WTC11 (cell line): ENCODE measurements around the gene MYO1A. TPM values are rescaled to one million over a fixed set of nuclear protein-coding genes. Genes with fewer than 3 reads are reported as not detected.

Experiments used
- ATAC-seq: fragments of 200-7000 bp; cut with Tn5 transposase; 2 replicates; pipeline ENCODE4 v1.10.0; 2021; ENCODE audit warnings: mild to moderate bottlenecking, moderate library complexity
- CTCF ChIA-PET: fragments of 300-600 bp; sonication (Branson Sonifier 250); formaldehyde crosslinking; loops from one replicate; lab custom pipeline; 2021; ENCODE audit warnings: antibody characterized with exemption; lab: Charles Lee
- POLR2A ChIA-PET: fragments of 350-600 bp; sonication (Branson Sonifier 250); formaldehyde crosslinking; loops from one replicate; lab custom pipeline; 2021; ENCODE audit warnings: antibody characterized with exemption; lab: Charles Lee
- DNase-seq: peaks from one replicate; pipeline ENCODE4 v3.0.0; 2021; ENCODE audit warnings: low spot score
- H3K27ac Mint-ChIP-seq: 2 replicates; pipeline ENCODE4 v1.8.0; 2021; ENCODE audit warnings: mixed read lengths
- H3K27me3 Mint-ChIP-seq: 2 replicates; pipeline ENCODE4 v1.8.0; 2021; ENCODE audit warnings: low read depth, mild to moderate bottlenecking, moderate library complexity, mixed read lengths
- H3K36me3 Mint-ChIP-seq: 2 replicates; pipeline ENCODE4 v1.8.0; 2021; ENCODE audit warnings: mixed read lengths
- H3K4me1 Mint-ChIP-seq: 2 replicates; pipeline ENCODE4 v1.8.0; 2022; ENCODE audit warnings: mixed read lengths
- H3K4me3 Mint-ChIP-seq: 2 replicates; pipeline ENCODE4 v1.8.0; 2021; ENCODE audit warnings: mild to moderate bottlenecking, moderate library complexity, mixed read lengths
- H3K9me3 Mint-ChIP-seq: 2 replicates; pipeline ENCODE4 v1.8.0; 2021; ENCODE audit warnings: mixed read lengths
- FOXK1 ChIP-seq: sonication (generic); formaldehyde crosslinking; IDR thresholded peaks from 2 replicates; pipeline ENCODE4 v1.8.0; 2022; ENCODE audit warnings: mild to moderate bottlenecking, moderate library complexity, missing genetic modification reagents
- GRHL2 ChIP-seq: fragments of 250-450 bp; sonication (Bioruptor Pico); IDR thresholded peaks from 2 replicates; pipeline ENCODE4 v1.8.0; 2022; ENCODE audit warnings: mild to moderate bottlenecking, moderate library complexity; ENCODE audit not compliant: insufficient replicate concordance, severe bottlenecking
- GTF2I ChIP-seq: fragments of 250-450 bp; sonication (Bioruptor Pico); conservative IDR thresholded peaks from 2 replicates; pipeline ENCODE4 v1.4.0; 2021; ENCODE audit warnings: mild to moderate bottlenecking
- NR1H2 ChIP-seq: sonication (generic); formaldehyde crosslinking; IDR thresholded peaks from 2 replicates; pipeline ENCODE4 v1.9.0; 2021; ENCODE audit warnings: mild to moderate bottlenecking, moderate library complexity, missing genetic modification reagents
- NR2C2 ChIP-seq: sonication (generic); formaldehyde crosslinking; IDR thresholded peaks from 2 replicates; pipeline ENCODE4 v1.8.0; 2022; ENCODE audit warnings: mild to moderate bottlenecking, missing genetic modification reagents
- OVOL2 ChIP-seq: fragments of 250-450 bp; sonication (Bioruptor Pico); IDR thresholded peaks from 2 replicates; pipeline ENCODE4 v1.9.0; 2021; ENCODE audit warnings: mild to moderate bottlenecking, borderline replicate concordance
- PRRX2 ChIP-seq: fragments of 250-450 bp; sonication (Bioruptor Pico); IDR thresholded peaks from 2 replicates; pipeline ENCODE4 v1.8.0; 2021; ENCODE audit warnings: mild to moderate bottlenecking
- total RNA-seq: library from RNA; stranded (reverse); gene quantifications from 3 replicates; pipeline ENCODE4 v1.2.3, GENCODE V29; 2021
- TF ChIP-seq, protein P1 (sequence below): sonication (generic); formaldehyde crosslinking; IDR thresholded peaks from 2 replicates; pipeline ENCODE4 v1.8.1; 2023; ENCODE audit warnings: mild to moderate bottlenecking, moderate library complexity, missing genetic modification reagents
- TF ChIP-seq, protein P2 (sequence below): sonication (generic); formaldehyde crosslinking; IDR thresholded peaks from 2 replicates; pipeline ENCODE4 v1.8.0; 2023; ENCODE audit warnings: missing genetic modification reagents, mild to moderate bottlenecking, borderline replicate concordance
- TF ChIP-seq, protein P3 (sequence below): fragments of 200-600 bp; IDR thresholded peaks from 2 replicates; pipeline ENCODE4 v1.8.0; 2022; ENCODE audit warnings: antibody characterized with exemption
- TF ChIP-seq, protein P4 (sequence below): sonication (generic); formaldehyde crosslinking; IDR thresholded peaks from 2 replicates; pipeline ENCODE4 v1.8.1; 2022; ENCODE audit warnings: mild to moderate bottlenecking, moderate library complexity, missing genetic modification reagents
- TF ChIP-seq, protein P5 (sequence below): sonication (generic); formaldehyde crosslinking; IDR thresholded peaks from 2 replicates; pipeline ENCODE4 v1.8.0; 2022; ENCODE audit warnings: mild to moderate bottlenecking, missing genetic modification reagents
- TF ChIP-seq, protein P6 (sequence below): fragments of 250-450 bp; sonication (Bioruptor Pico); IDR thresholded peaks from 2 replicates; pipeline ENCODE4 v1.9.0; 2021; ENCODE audit warnings: mild to moderate bottlenecking
- TF ChIP-seq, protein P7 (sequence below): sonication (generic); formaldehyde crosslinking; IDR thresholded peaks from 2 replicates; pipeline ENCODE4 v1.8.1; 2022; ENCODE audit warnings: low read depth, mild to moderate bottlenecking, moderate library complexity, missing genetic modification reagents, borderline replicate concordance
- TF ChIP-seq, protein P8 (sequence below): sonication (generic); formaldehyde crosslinking; IDR thresholded peaks from 2 replicates; pipeline ENCODE4 v1.8.1; 2023; ENCODE audit warnings: mild to moderate bottlenecking, missing genetic modification reagents
- TF ChIP-seq, protein P9 (sequence below): sonication (generic); formaldehyde crosslinking; IDR thresholded peaks from 2 replicates; pipeline ENCODE4 v1.8.1; 2022; ENCODE audit warnings: mild to moderate bottlenecking, missing genetic modification reagents, moderate library complexity, borderline replicate concordance

Gene MYO1A
- total RNA-seq, 1 experiment from 2014 or later, result 0.87 TPM

DNA sequence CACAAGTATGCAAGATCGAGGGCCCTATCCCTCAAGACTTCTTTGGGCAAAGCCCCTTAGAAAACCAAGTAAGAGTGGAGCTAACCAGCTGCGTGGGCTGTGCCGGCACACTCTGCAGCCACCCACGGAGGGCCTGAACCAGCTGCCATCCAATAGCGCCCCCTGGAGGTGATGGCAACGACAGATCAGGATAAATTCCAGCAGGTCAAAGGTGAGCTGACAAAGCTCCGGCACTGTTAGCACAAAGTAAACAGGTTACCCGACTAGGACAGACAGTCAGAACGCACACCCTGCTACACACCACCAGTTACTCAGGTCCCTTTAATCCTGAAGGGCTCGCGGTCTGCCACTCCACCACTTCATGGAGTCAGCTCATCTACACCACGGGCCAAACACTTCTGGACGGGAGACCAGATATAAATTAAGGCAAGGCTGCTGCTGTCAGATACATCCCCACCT is 48.5 kb downstream of the MYO1A start:
- Mint-ChIP-seq H3K27me3 (no peaks in the 10 kb centered on the region), H3K36me3 (peaks cover 34% of the 10 kb centered on the region), H3K9me3 (no peaks in the 10 kb centered on the region), H3K4me1 (peaks cover 12% of the 10 kb centered on the region), H3K4me3 (no peak overlapping the region)
- peak; percentile 66 for ATAC-seq
- POLR2A ChIA-PET, result interaction anchor here (0.6 kb wide), 1 partner anchor 240 kb away, joined by 3 read pairs; no protein-coding TSS in a partner anchor
- peak; percentile 91 for DNase-seq
- TF ChIP-seq, protein P1, sequence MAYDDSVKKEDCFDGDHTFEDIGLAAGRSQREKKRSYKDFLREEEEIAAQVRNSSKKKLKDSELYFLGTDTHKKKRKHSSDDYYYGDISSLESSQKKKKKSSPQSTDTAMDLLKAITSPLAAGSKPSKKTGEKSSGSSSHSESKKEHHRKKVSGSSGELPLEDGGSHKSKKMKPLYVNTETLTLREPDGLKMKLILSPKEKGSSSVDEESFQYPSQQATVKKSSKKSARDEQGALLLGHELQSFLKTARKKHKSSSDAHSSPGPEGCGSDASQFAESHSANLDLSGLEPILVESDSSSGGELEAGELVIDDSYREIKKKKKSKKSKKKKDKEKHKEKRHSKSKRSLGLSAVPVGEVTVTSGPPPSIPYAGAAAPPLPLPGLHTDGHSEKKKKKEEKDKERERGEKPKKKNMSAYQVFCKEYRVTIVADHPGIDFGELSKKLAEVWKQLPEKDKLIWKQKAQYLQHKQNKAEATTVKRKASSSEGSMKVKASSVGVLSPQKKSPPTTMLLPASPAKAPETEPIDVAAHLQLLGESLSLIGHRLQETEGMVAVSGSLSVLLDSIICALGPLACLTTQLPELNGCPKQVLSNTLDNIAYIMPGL (CRISPR knock-in tag), result peak; percentile 65; the same call in 1 of the 2 replicates
- TF ChIP-seq, protein P2, sequence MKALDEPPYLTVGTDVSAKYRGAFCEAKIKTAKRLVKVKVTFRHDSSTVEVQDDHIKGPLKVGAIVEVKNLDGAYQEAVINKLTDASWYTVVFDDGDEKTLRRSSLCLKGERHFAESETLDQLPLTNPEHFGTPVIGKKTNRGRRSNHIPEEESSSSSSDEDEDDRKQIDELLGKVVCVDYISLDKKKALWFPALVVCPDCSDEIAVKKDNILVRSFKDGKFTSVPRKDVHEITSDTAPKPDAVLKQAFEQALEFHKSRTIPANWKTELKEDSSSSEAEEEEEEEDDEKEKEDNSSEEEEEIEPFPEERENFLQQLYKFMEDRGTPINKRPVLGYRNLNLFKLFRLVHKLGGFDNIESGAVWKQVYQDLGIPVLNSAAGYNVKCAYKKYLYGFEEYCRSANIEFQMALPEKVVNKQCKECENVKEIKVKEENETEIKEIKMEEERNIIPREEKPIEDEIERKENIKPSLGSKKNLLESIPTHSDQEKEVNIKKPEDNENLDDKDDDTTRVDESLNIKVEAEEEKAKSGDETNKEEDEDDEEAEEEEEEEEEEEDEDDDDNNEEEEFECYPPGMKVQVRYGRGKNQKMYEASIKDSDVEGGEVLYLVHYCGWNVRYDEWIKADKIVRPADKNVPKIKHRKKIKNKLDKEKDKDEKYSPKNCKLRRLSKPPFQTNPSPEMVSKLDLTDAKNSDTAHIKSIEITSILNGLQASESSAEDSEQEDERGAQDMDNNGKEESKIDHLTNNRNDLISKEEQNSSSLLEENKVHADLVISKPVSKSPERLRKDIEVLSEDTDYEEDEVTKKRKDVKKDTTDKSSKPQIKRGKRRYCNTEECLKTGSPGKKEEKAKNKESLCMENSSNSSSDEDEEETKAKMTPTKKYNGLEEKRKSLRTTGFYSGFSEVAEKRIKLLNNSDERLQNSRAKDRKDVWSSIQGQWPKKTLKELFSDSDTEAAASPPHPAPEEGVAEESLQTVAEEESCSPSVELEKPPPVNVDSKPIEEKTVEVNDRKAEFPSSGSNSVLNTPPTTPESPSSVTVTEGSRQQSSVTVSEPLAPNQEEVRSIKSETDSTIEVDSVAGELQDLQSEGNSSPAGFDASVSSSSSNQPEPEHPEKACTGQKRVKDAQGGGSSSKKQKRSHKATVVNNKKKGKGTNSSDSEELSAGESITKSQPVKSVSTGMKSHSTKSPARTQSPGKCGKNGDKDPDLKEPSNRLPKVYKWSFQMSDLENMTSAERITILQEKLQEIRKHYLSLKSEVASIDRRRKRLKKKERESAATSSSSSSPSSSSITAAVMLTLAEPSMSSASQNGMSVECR, result no peak
- 0 out of 2 replicates have a peak, but pooled peaks have one; percentile 38 for TF ChIP-seq FOXK1 (CRISPR knock-in tag)
- TF ChIP-seq NR2C2, result no peak
- TF ChIP-seq, protein P3, sequence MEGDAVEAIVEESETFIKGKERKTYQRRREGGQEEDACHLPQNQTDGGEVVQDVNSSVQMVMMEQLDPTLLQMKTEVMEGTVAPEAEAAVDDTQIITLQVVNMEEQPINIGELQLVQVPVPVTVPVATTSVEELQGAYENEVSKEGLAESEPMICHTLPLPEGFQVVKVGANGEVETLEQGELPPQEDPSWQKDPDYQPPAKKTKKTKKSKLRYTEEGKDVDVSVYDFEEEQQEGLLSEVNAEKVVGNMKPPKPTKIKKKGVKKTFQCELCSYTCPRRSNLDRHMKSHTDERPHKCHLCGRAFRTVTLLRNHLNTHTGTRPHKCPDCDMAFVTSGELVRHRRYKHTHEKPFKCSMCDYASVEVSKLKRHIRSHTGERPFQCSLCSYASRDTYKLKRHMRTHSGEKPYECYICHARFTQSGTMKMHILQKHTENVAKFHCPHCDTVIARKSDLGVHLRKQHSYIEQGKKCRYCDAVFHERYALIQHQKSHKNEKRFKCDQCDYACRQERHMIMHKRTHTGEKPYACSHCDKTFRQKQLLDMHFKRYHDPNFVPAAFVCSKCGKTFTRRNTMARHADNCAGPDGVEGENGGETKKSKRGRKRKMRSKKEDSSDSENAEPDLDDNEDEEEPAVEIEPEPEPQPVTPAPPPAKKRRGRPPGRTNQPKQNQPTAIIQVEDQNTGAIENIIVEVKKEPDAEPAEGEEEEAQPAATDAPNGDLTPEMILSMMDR, result peak; percentile 88
- TF ChIP-seq GTF2I (CRISPR knock-in tag), result no peak
- TF ChIP-seq, protein P4, sequence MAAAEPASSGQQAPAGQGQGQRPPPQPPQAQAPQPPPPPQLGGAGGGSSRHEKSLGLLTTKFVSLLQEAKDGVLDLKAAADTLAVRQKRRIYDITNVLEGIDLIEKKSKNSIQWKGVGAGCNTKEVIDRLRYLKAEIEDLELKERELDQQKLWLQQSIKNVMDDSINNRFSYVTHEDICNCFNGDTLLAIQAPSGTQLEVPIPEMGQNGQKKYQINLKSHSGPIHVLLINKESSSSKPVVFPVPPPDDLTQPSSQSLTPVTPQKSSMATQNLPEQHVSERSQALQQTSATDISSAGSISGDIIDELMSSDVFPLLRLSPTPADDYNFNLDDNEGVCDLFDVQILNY (CRISPR knock-in tag), result no peak
- no peak for TF ChIP-seq OVOL2
- TF ChIP-seq GRHL2 (CRISPR knock-in tag), result no peak
- TF ChIP-seq, all 79 proteins: peak for 3
- H3K27ac Mint-ChIP-seq, result no peak overlapping the region
- CTCF ChIA-PET, result interaction anchor here (0.5 to 3.5 kb wide), 65 partner anchors 8 to 672 kb away, joined by 3 to 52 read pairs (median 4); partner anchors contain the start of genes BAZ2A, HSD17B6, LRP1 and MYO1A

DNA sequence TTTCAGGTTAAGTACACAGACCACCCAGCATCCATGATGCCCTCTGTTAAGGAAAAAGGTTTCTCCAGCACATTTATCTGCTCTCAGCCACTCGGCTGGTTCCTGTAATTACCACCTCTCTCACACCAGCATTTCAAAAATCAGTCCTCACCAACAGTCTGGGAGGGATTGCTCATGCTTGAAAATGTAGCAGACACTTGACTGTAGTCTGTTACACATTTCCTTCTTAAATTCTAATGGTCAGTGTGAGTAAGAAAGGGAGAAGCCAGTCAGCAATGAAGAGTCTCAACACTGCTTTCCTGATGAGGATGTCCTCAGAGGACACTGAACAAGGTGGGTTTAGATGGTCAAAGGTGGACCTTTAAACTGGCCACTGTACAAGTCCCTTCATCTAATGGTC is 49.5 kb downstream of the MYO1A start:
- Mint-ChIP-seq H3K4me1 (peaks cover 7% of the 10 kb centered on the region), H3K4me3 (no peak overlapping the region), H3K9me3 (no peaks in the 10 kb centered on the region), H3K27me3 (no peaks in the 10 kb centered on the region), H3K27ac (no peak overlapping the region), H3K36me3 (peaks cover 36% of the 10 kb centered on the region)
- ChIA-PET POLR2A (no interaction called here), CTCF (interaction anchor here (1.0 to 3.5 kb wide), 5 partner anchors 11 to 245 kb away, joined by 3 to 52 read pairs (median 30); partner anchors contain the start of gene STAT6)
- DNase-seq, result no peak
- no peak for ATAC-seq
- TF ChIP-seq PRRX2 (CRISPR knock-in tag) (no peak), NR1H2 (CRISPR knock-in tag) (no peak)
- TF ChIP-seq, protein P5, sequence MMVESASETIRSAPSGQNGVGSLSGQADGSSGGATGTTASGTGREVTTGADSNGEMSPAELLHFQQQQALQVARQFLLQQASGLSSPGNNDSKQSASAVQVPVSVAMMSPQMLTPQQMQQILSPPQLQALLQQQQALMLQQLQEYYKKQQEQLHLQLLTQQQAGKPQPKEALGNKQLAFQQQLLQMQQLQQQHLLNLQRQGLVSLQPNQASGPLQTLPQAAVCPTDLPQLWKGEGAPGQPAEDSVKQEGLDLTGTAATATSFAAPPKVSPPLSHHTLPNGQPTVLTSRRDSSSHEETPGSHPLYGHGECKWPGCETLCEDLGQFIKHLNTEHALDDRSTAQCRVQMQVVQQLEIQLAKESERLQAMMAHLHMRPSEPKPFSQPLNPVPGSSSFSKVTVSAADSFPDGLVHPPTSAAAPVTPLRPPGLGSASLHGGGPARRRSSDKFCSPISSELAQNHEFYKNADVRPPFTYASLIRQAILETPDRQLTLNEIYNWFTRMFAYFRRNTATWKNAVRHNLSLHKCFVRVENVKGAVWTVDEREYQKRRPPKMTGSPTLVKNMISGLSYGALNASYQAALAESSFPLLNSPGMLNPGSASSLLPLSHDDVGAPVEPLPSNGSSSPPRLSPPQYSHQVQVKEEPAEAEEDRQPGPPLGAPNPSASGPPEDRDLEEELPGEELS, result no peak
- TF ChIP-seq, protein P6, sequence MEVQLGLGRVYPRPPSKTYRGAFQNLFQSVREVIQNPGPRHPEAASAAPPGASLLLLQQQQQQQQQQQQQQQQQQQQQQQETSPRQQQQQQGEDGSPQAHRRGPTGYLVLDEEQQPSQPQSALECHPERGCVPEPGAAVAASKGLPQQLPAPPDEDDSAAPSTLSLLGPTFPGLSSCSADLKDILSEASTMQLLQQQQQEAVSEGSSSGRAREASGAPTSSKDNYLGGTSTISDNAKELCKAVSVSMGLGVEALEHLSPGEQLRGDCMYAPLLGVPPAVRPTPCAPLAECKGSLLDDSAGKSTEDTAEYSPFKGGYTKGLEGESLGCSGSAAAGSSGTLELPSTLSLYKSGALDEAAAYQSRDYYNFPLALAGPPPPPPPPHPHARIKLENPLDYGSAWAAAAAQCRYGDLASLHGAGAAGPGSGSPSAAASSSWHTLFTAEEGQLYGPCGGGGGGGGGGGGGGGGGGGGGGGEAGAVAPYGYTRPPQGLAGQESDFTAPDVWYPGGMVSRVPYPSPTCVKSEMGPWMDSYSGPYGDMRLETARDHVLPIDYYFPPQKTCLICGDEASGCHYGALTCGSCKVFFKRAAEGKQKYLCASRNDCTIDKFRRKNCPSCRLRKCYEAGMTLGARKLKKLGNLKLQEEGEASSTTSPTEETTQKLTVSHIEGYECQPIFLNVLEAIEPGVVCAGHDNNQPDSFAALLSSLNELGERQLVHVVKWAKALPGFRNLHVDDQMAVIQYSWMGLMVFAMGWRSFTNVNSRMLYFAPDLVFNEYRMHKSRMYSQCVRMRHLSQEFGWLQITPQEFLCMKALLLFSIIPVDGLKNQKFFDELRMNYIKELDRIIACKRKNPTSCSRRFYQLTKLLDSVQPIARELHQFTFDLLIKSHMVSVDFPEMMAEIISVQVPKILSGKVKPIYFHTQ (CRISPR knock-in tag), result no peak
- TF ChIP-seq, protein P7, sequence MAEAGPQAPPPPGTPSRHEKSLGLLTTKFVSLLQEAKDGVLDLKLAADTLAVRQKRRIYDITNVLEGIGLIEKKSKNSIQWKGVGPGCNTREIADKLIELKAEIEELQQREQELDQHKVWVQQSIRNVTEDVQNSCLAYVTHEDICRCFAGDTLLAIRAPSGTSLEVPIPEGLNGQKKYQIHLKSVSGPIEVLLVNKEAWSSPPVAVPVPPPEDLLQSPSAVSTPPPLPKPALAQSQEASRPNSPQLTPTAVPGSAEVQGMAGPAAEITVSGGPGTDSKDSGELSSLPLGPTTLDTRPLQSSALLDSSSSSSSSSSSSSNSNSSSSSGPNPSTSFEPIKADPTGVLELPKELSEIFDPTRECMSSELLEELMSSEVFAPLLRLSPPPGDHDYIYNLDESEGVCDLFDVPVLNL, result no peak
- TF ChIP-seq, protein P8, sequence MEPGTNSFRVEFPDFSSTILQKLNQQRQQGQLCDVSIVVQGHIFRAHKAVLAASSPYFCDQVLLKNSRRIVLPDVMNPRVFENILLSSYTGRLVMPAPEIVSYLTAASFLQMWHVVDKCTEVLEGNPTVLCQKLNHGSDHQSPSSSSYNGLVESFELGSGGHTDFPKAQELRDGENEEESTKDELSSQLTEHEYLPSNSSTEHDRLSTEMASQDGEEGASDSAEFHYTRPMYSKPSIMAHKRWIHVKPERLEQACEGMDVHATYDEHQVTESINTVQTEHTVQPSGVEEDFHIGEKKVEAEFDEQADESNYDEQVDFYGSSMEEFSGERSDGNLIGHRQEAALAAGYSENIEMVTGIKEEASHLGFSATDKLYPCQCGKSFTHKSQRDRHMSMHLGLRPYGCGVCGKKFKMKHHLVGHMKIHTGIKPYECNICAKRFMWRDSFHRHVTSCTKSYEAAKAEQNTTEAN (CRISPR knock-in tag), result no peak
- TF ChIP-seq, protein P9, sequence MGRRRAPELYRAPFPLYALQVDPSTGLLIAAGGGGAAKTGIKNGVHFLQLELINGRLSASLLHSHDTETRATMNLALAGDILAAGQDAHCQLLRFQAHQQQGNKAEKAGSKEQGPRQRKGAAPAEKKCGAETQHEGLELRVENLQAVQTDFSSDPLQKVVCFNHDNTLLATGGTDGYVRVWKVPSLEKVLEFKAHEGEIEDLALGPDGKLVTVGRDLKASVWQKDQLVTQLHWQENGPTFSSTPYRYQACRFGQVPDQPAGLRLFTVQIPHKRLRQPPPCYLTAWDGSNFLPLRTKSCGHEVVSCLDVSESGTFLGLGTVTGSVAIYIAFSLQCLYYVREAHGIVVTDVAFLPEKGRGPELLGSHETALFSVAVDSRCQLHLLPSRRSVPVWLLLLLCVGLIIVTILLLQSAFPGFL (CRISPR knock-in tag), result no peak
